ENCODE data around the gene LLGL2.

Gene LLGL2

DNA sequence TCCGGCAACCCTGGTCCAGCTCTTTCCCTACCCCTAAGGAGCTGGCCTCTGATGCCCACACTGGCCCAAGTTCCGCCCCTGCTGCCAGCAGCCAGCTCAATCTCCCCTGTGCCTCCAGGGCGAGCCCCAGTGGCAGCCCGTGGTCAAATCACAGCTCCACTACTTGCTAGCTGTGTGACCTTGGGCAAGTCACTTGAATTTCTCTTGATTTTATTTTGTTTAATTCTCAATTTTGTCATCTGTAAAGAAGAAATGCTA is 20.4 kb upstream of the LLGL2 start:
- no peak overlapping the region for H3K27ac ChIP-seq
- TF ChIP-seq ZFX (IDR thresholded peaks at IDR 0.05) (no peak), CTCF (conservative IDR thresholded peaks at IDR 0.05) (no peak)

- no peak overlapping the region for H3K27ac ChIP-seq
- TF ChIP-seq CTCF (conservative IDR thresholded peaks at IDR 0.05) = no peak
- no peak for TF ChIP-seq ZFX (IDR thresholded peaks at IDR 0.05)
Measured at GRCh38 chr17:75505640-75506039, 19.9 kb upstream of the LLGL2 start.

GRCh38 chr17:75506134-75506533 is 19.4 kb upstream of the LLGL2 start:
- H3K27ac ChIP-seq = no peak overlapping the region
- TF ChIP-seq ZFX (IDR thresholded peaks at IDR 0.05) (no peak), CTCF (conservative IDR thresholded peaks at IDR 0.05) (no peak)

DNA sequence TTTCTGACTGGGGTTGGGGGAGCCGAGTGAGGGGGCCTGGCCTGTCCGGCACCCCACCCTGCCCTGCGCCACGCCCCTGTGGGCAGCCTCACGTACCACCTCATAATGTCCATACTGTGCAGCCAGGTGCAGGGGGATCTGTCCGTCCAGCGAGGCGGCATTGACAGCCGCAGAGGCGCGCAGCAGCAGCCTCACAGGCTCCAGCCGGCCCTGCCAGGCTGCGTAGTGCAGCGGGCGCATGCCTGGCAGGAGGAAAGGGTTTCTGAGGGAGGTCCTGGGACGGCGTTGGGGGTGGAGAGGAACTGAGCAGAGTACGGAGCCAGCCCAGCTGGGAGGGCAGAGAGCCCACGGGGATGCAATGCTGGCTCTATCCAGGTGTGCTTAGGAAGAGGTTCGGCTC is 18.6 kb upstream of the LLGL2 start:
- TF ChIP-seq ZFX (IDR thresholded peaks at IDR 0.05) = no peak
- no peak for TF ChIP-seq CTCF (conservative IDR thresholded peaks at IDR 0.05)

GRCh38 chr17:75507733-75508719 is 17.5 kb upstream of the LLGL2 start:
- TF ChIP-seq ZFX (IDR thresholded peaks at IDR 0.05) (no peak), CTCF (conservative IDR thresholded peaks at IDR 0.05) (no peak)
- H3K27ac ChIP-seq = no peak overlapping the region

More for the DNA sequence above, 18.6 kb upstream of the LLGL2 start:
- H3K27ac ChIP-seq = no peak overlapping the region

GRCh38 chr17:75508931-75509361 is 16.6 kb upstream of the LLGL2 start:
- TF ChIP-seq ZFX (IDR thresholded peaks at IDR 0.05) (no peak), CTCF (conservative IDR thresholded peaks at IDR 0.05) (no peak)
- H3K27ac ChIP-seq = no peak overlapping the region

DNA sequence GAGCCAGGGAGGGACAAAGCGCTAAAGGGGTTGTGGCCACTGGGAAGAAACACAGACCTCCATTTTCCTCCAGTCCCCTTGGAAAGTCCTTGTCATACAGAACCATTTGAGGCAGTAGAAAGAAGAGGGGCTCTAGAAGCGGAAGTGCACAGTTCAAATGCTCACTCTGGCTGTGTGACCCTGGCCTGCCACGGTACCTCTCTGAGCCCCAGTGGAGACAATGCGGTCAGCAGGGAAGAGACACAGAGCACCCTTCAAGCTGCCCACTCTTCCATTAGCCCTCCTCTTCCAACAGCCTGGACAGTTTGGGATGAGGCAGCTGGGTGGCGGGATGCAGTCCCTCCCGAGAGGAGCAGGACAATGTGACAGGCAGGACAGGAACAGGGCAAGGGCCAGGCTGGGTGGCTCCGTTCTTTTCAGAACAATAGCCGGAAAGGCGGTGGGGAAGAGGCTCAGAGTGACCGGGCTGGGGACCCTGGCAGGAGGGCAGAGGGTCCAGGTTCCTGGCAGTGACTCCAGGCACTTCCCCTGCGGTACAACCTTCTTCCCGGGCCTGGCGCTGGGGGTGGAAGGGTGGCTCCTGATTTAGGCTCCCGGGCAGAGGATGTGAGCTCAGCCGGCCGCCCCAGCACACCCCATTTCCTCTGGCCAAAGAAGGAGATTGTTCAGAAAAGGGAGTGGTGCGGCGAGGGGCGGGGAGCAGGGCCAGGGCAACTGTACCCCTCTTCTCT is 15.8 kb upstream of the LLGL2 start:
- TF ChIP-seq ZFX (IDR thresholded peaks at IDR 0.05) (no peak), CTCF (conservative IDR thresholded peaks at IDR 0.05) (no peak)
- no peak overlapping the region for H3K27ac ChIP-seq
